GM15510 (cell line): ENCODE data around the gene CD79A.

ENCODE experiments used
- POLR2A ChIP-seq: IDR thresholded peaks from 3 replicates; pipeline ENCODE4 v1.6.1; 2011; ENCODE audit warnings: borderline replicate concordance; ENCODE audit not compliant: insufficient read length; ENCODE audit errors: extremely low read depth

The CD79A gene

DNA sequence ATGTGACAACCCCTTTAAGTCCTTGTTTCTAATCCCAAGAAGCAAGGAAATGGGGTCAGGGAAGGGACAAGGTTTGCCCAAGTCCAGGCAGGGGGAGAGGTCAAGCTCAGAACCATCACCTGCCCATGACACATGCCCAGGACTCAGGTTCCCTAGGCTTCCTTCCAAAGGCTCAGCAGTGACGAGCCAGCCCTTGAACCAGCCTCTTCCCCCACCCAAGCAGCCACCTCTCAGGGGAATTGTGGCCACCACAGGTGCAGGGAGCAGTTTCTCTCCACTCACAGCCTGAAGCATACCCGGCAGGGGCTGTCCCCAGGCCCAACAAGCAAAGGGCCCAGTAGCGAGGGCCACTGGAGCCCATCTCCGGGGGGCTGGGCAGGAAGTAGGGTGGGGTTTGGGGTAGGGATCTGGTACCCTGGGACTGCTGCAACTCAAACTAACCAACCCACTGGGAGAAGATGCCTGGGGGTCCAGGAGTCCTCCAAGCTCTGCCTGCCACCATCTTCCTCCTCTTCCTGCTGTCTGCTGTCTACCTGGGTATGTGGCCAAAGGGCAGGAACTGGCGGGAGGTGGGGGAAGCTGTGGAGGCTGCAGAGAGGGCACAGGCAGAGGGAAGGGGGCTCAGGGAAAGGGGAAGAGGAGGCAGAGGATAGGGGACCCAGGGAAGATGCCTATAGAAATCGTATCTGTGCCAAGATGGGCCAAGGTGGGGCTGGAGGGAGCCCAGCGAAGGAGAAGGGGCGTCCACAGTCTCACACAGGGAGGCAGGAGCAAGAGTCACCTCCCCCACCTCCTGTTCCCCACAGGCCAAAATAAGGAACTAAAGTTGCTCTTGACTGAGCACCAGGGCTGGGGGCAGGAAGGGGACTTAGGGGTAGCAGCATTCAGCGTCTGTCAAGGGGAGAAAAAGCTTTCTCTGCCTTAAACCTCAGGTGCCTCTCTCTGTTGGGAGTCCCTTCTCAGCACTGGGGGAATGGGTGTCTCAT, at the start of gene CD79A:
TSS of gene CD79A (plus strand) at position 433 of the 986 bp plus-strand sequence. CDS start at position 459, 26 bp downstream.
- peak; percentile 75 for TF ChIP-seq POLR2A

DNA sequence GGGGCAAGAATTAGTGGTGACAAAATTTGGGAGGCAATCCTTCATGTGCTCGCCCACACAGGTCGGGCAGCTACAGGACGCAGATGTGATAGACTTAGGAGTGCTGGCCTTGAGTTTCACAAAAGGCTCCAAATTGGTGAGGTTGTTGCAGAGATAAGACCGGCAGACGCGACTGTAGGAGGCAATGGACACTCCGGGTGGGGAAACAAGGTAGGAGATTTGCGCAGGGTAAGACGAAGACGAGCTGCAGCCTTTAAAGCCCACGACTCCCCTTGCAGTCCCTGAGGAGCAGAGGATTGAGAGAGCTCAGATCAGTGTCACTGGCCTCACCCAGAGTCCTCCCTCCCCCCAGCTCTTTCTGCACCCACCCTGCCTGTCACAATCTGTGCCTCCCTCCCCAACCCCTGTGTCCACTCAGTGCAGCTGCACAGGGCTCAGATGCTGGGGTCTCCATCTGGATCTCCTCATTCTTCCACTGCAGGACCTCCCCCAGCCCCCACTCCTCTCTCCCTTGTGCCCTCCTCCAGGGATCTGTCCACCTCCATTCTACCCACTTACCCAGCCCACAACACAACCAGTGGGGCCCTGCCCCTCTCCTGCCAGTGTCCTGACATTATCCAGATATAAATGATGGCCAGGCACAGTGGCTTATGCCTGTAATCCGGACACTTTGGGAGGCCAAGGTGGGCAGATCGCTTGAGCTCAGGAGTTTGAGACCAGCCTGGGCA, 38.9 kb upstream of the CD79A start:
- TF ChIP-seq POLR2A: no peak

DNA sequence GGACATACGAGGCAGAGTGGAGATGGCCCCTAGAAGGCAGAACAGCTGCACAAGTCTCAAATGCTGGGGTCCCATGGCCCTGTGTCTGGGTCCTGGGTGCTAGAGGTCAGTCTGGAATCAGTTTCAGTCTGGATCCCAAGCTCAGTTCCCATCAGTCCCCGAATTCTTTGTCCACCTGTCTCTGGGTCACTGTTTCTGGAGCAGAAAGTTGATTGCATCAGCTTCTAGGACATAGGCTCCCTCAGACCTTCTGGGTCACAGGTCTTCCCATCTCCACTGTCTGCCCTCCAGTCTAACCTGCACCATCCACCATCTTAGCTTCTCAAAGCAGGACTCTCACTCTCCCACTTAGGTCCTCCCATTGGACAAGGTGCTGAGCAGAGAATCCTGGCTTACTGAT, 37.9 kb upstream of the CD79A start:
- TF ChIP-seq POLR2A: no peak

- no peak for TF ChIP-seq POLR2A
Measured at GRCh38 chr19:41843371-41843770, 33.7 kb upstream of the CD79A start.

DNA sequence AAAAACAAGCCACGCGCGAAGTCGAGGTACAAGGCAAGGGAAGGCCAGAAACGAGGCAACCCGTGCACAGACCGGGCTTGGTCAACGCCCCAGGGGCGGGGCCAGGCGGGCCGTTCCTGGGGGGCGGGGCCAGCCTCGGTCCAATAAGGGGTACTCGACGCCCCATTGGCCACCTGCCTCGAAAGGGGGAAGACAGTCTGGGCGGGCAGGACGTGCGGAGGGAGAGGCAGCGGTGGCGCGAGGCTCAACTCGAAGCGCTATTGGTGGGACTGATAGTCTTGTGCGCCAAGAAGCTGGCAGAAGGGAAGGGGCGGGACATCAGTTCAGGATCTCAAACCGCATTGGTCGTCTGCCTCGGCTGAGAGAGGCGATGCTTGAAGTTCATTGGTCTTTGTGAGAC, 32.5 kb upstream of the CD79A start, which contains the start of gene LYPD4:
TSS of gene LYPD4 (minus strand) at position 83 of the 400 bp plus-strand sequence. CDS start 5,398 bp downstream, outside the sequence.
- TF ChIP-seq POLR2A: no peak

DNA sequence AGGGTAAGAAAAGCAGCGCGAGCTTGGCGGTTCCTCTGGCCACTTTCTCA, 32.3 kb upstream of the CD79A start, which contains the start of gene DMRTC2:
TSS of gene DMRTC2 (plus strand) at position 42 of the 50 bp plus-strand sequence. CDS start 2,387 bp downstream, outside the sequence.
- no peak for TF ChIP-seq POLR2A

DNA sequence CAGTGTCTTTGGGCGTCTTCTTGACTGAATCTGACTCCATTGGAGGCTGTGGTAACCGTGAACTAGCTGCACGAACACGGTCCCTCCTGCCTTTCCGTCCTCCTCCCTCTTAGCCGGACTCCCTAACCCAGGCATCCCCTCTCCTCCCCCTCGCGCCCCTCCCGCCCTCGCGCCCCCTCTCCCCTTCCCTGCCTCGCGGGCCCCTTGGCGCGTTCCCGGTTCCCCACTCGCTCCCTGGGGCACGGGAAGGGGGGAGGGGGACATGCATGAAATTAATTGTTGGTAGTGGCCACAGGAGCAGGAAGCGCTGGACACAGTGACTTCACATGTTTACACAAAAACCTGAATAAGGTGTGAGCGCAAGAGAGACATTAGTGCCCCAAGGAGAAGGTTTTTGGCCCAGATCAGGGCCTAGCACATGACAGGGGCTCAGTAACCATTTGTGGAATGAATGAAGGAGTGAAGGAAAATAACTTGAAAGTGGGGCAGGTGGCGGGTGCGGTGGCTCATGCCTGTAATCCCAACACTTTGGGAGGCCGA, 32.0 kb upstream of the CD79A start:
- no peak for TF ChIP-seq POLR2A

GRCh38 chr19:41847351-41848105, 29.6 kb upstream of the CD79A start:
- TF ChIP-seq POLR2A: no peak

- no peak for TF ChIP-seq POLR2A
Measured at GRCh38 chr19:41848666-41849065, 28.4 kb upstream of the CD79A start.

GRCh38 chr19:41849067-41849466, 28.0 kb upstream of the CD79A start:
- TF ChIP-seq POLR2A: no peak

DNA sequence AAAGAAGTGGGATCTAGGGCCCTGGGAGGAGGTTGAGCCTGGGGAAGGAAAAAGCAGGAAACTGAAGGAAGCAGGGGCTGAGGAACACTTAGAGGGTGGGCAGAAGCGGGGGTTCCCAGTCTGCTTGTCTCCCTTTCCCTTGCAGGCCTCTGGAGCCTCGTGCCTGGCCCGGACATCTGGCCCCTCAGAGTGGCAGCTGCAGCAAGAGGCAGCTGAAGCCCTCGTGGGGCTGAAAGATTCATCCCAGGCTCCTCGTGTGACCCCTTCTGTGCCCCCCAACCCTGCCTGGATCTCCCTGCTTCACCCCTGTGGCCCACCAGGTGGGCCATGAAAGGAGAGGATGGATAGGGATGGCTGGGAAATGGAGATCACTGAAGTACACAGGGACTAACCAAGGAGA, 26.7 kb upstream of the CD79A start:
- TF ChIP-seq POLR2A: no peak

DNA sequence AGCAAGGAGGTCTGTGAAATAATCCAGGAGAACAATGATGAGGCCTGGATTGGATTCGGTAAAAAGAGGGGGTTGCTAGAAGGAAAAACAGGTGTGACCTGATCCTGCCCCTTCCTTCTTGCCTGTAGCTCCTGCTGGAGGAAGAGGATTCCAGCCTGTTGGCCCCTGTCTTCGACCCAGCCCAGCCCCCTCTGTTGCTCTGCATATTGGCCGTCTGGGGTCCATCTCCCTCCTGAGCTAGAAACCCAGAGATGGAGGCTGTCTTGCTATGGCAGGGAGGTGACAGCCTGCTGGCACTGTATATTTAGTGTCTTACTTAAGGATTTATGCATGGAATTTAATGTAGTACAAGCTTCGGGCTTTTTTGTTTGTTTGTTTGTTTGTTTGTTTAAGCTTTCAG, 25.6 kb upstream of the CD79A start:
- no peak for TF ChIP-seq POLR2A

DNA sequence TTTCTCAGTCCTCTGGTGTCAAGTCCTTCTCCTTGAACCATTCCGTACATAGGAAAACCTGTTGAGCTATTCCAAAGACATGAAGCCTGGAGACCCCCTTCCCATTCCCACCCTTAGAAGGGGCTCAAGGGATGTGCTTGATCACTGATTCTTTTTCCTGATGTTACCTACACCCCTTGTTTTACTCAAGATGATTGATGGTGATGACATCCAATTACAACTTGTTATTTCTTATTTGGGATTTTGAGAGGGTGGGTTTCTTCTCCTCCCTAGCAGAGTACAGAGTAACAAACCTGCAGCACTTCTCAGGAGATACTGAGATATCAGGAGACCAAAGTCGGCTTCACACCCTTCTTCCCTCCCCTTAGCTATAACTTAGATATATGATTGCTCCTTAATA, 23.7 kb upstream of the CD79A start:
- no peak for TF ChIP-seq POLR2A

GRCh38 chr19:41853768-41854167, 23.3 kb upstream of the CD79A start:
- no peak for TF ChIP-seq POLR2A

DNA sequence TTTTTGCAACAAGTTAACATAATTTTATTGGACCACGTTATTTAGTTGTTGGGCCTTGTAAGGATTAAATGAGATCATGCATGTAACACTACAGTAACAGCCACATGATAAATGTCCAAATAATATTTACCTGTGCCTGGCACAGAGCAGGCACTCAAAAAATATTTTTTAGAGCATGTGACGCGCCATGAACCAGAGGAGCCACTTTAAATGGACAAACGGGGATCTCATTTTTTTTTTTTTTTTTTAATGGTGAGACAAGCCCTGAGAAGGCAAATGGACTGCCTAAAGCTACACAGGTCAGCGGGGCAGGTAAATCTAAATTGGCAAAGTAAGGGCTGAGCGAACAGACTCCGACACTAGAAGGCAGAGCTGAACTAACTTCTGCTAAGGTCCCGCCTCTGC, 17.9 kb upstream of the CD79A start:
- TF ChIP-seq POLR2A: no peak
